Liver (tissue), 9 donors: ENCODE results near the gene MRAS. TPM values are rescaled to one million over a fixed set of nuclear protein-coding genes. Genes with fewer than 3 reads are reported as not detected.

Experiments used
- DNase-seq: peaks from one replicate; pipeline ENCODE4 v3.0.0-alpha.2; 2017; ENCODE audit warnings: low spot score
- H3K27ac ChIP-seq, 2 donors: one replicate each; pipeline ENCODE4 v1.7.0; 2013; ENCODE audit warnings: inconsistent platforms in 2 of 2, low read length in 2 of 2, control low read depth in 1 of 2, low read depth in 1 of 2, mild to moderate bottlenecking in 1 of 2
- H3K27me3 ChIP-seq, 4 donors: one replicate each; pipeline versions ENCODE4 v1.6.1 to v1.7.0; 2013; ENCODE audit warnings: low read length in 3 of 4, inconsistent platforms in 1 of 4, mild to moderate bottlenecking in 1 of 4, moderate library complexity in 1 of 4; ENCODE audit not compliant: control insufficient read depth in 4 of 4, insufficient read depth in 4 of 4
- H3K36me3 ChIP-seq, 4 donors: one replicate each; pipeline versions ENCODE4 v1.6.1 to v1.7.0; 2013; ENCODE audit warnings: low read length in 3 of 4, mild to moderate bottlenecking in 3 of 4, low read depth in 1 of 4, moderate library complexity in 1 of 4; ENCODE audit not compliant: control insufficient read depth in 4 of 4, insufficient read depth in 3 of 4
- H3K4me1 ChIP-seq, 4 donors: one replicate each; pipeline versions ENCODE4 v1.6.1 to v1.7.0; 2013; ENCODE audit warnings: low read length in 3 of 4, mild to moderate bottlenecking in 3 of 4, moderate library complexity in 1 of 4; ENCODE audit not compliant: control insufficient read depth in 4 of 4, insufficient read depth in 4 of 4
- H3K4me3 ChIP-seq, 3 donors: one replicate each; pipeline versions ENCODE4 v1.6.1 to v1.7.0; 2013; ENCODE audit warnings: low read length in 3 of 3, control low read depth in 1 of 3, low read depth in 1 of 3, mild to moderate bottlenecking in 1 of 3
- H3K9ac ChIP-seq, 2 donors: one replicate each; pipeline ENCODE4 v1.7.0; 2013; ENCODE audit warnings: low read length in 2 of 2, mild to moderate bottlenecking in 2 of 2, moderate library complexity in 2 of 2, control low read depth in 1 of 2, low read depth in 1 of 2
- H3K9me3 ChIP-seq, 4 donors: one replicate each; pipeline versions ENCODE4 v1.6.1 to v1.7.0; 2013; ENCODE audit warnings: low read length in 3 of 4; ENCODE audit not compliant: control insufficient read depth in 4 of 4
- EGR1 ChIP-seq, 2 donors: IDR thresholded peaks; 2 replicates each; pipeline ENCODE4 v1.6.1; 2016 to 2018; ENCODE audit warnings: antibody characterized with exemption in 2 of 2, low read depth in 2 of 2
- FOXA1 ChIP-seq: IDR thresholded peaks from 2 replicates; pipeline ENCODE4 v1.6.1; 2016; ENCODE audit warnings: antibody characterized with exemption
- HNF4A ChIP-seq, 2 donors: conservative IDR thresholded peaks; 2 replicates each; pipeline ENCODE4 v1.6.1; 2016; ENCODE audit warnings: antibody characterized with exemption in 2 of 2, mild to moderate bottlenecking in 2 of 2
- JUND ChIP-seq, 2 donors: IDR thresholded peaks; 2 replicates each; pipeline ENCODE4 v1.6.1; 2016; ENCODE audit warnings: antibody characterized with exemption in 2 of 2
- RAD21 ChIP-seq, 2 donors: IDR thresholded peaks; 2 replicates each; pipeline ENCODE4 v1.6.1; 2016; ENCODE audit warnings: antibody characterized with exemption in 2 of 2, mild to moderate bottlenecking in 2 of 2
- RXRA ChIP-seq, 2 donors: IDR thresholded peaks; 2 replicates each; pipeline ENCODE4 v1.6.1; 2017 to 2018; ENCODE audit warnings: antibody characterized with exemption in 2 of 2, mild to moderate bottlenecking in 1 of 2
- SP1 ChIP-seq: IDR thresholded peaks from 2 replicates; pipeline ENCODE4 v1.6.1; 2018; ENCODE audit warnings: antibody characterized with exemption, mild to moderate bottlenecking
- TAF1 ChIP-seq: conservative IDR thresholded peaks from 2 replicates; pipeline ENCODE4 v1.6.1; 2016; ENCODE audit warnings: antibody characterized with exemption, mild to moderate bottlenecking
- WGBS: extraction: QIAGEN DNeasy Blood & Tissue Kit; methylation state at CpG from one replicate; pipeline ENCODE4 v1.1.7; 2013; 5-methylcytosine and 5-hydroxymethylcytosine counted together
- polyA plus RNA-seq, 2 donors: library from polyadenylated mRNA; stranded (reverse) in 1 of 2; unstranded in 1 of 2; fragments of 200-250 nt in 1 of 2; fragments of >200 nt in 1 of 2; fragmentation: Nextera tagmentation in 1 of 2; extraction: Ambion mirVana in 1 of 2; gene quantifications; one replicate each; pipeline versions ENCODE4 v1.2.1 to v1.2.3, GENCODE V29; 2013 to 2015
- total RNA-seq, 2 donors: library from RNA; depleted of rRNA; stranded (reverse); fragments of >200 nt; gene quantifications; one replicate each; pipeline ENCODE4 v1.2.3, GENCODE V29; 2014
- TF ChIP-seq, protein P1 (sequence below): IDR thresholded peaks from 2 replicates; pipeline ENCODE4 v1.6.1; 2016; ENCODE audit warnings: antibody characterized with exemption, mild to moderate bottlenecking
- TF ChIP-seq, protein P2 (sequence below): IDR thresholded peaks from 2 replicates; pipeline ENCODE4 v1.6.1; 2016; ENCODE audit warnings: antibody characterized with exemption
- TF ChIP-seq, protein P3 (sequence below): IDR thresholded peaks from 2 replicates; pipeline ENCODE4 v1.6.1; 2016; ENCODE audit warnings: antibody characterized with exemption
- donor health status: healthy.
- donor health status: healthy.
- donor health status: healthy.
- donor health status: healthy.
- donor health status: healthy.

MRAS gene
- total and polyA plus RNA-seq, 4 donors = 1.6 to 2.6 (median 1.9) TPM

DNA sequence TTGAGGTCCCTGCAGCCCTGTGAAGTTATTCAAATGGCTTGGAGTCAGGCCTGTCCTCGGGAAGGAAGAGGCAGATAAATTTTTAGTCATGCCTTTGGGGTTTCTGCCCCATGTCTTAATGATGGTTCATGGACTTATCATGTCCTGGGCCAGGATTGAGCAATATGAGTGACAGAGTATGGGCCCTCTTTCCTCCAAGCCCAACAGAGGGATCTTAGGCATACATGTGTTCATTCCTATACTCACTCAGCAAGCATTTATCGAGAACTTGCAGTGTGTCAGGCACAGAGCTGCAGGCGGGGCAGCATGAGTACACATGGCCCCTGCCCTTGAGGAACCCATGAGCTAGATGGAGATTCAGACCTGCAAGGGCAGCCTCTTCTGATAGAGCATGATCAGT is 92.2 kb downstream of the MRAS start:
- DNase-seq = no peak
- H3K9me3 ChIP-seq = no peaks in the 10 kb centered on the region
- TF ChIP-seq RXRA (IDR thresholded peaks at IDR 0.05) = no peak
- no peak for TF ChIP-seq HNF4A (conservative IDR thresholded peaks at IDR 0.05)
- no peak for TF ChIP-seq EGR1 (IDR thresholded peaks at IDR 0.05; ENCODE audit: low read depth in 2 of 2)
- TF ChIP-seq, protein P1, sequence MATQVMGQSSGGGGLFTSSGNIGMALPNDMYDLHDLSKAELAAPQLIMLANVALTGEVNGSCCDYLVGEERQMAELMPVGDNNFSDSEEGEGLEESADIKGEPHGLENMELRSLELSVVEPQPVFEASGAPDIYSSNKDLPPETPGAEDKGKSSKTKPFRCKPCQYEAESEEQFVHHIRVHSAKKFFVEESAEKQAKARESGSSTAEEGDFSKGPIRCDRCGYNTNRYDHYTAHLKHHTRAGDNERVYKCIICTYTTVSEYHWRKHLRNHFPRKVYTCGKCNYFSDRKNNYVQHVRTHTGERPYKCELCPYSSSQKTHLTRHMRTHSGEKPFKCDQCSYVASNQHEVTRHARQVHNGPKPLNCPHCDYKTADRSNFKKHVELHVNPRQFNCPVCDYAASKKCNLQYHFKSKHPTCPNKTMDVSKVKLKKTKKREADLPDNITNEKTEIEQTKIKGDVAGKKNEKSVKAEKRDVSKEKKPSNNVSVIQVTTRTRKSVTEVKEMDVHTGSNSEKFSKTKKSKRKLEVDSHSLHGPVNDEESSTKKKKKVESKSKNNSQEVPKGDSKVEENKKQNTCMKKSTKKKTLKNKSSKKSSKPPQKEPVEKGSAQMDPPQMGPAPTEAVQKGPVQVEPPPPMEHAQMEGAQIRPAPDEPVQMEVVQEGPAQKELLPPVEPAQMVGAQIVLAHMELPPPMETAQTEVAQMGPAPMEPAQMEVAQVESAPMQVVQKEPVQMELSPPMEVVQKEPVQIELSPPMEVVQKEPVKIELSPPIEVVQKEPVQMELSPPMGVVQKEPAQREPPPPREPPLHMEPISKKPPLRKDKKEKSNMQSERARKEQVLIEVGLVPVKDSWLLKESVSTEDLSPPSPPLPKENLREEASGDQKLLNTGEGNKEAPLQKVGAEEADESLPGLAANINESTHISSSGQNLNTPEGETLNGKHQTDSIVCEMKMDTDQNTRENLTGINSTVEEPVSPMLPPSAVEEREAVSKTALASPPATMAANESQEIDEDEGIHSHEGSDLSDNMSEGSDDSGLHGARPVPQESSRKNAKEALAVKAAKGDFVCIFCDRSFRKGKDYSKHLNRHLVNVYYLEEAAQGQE = no peak
- TF ChIP-seq, protein P2, sequence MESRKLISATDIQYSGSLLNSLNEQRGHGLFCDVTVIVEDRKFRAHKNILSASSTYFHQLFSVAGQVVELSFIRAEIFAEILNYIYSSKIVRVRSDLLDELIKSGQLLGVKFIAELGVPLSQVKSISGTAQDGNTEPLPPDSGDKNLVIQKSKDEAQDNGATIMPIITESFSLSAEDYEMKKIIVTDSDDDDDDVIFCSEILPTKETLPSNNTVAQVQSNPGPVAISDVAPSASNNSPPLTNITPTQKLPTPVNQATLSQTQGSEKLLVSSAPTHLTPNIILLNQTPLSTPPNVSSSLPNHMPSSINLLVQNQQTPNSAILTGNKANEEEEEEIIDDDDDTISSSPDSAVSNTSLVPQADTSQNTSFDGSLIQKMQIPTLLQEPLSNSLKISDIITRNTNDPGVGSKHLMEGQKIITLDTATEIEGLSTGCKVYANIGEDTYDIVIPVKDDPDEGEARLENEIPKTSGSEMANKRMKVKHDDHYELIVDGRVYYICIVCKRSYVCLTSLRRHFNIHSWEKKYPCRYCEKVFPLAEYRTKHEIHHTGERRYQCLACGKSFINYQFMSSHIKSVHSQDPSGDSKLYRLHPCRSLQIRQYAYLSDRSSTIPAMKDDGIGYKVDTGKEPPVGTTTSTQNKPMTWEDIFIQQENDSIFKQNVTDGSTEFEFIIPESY = no peak
- TF ChIP-seq, protein P3, sequence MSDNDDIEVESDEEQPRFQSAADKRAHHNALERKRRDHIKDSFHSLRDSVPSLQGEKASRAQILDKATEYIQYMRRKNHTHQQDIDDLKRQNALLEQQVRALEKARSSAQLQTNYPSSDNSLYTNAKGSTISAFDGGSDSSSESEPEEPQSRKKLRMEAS = no peak
- no peak for TF ChIP-seq JUND (IDR thresholded peaks at IDR 0.05)
- no peak for TF ChIP-seq TAF1
- TF ChIP-seq FOXA1 = no peak
- TF ChIP-seq RAD21 (IDR thresholded peaks at IDR 0.05) = no peak
- no peaks in the 10 kb centered on the region for H3K36me3 ChIP-seq
- 83% methylated on average over 3 of the region's 3 CpGs for WGBS
- peaks cover 0 to under 1% (median 0%) of the 10 kb centered on the region in 4 donors for H3K4me1 ChIP-seq
- H3K4me3 ChIP-seq = no peak overlapping the region
- no peak overlapping the region for H3K9ac ChIP-seq
- peaks cover 0 to 4% (median 0%) of the 10 kb centered on the region in 4 donors for H3K27me3 ChIP-seq
- no peak overlapping the region for H3K27ac ChIP-seq

- WGBS = 97% methylated on average over 2 of the region's 2 CpGs
- Histone ChIP-seq H3K36me3 (no peaks in the 10 kb centered on the region), H3K9ac (no peak overlapping the region), H3K4me3 (no peak overlapping the region), H3K9me3 (no peaks in the 10 kb centered on the region), H3K27ac (no peak overlapping the region), H3K4me1 (no peaks in the 10 kb centered on the region), H3K27me3 (peaks cover 0 to 4% (median 0%) of the 10 kb centered on the region in 4 donors)
- no peak for DNase-seq
- no peak for TF ChIP-seq SP1
- TF ChIP-seq FOXA1 = no peak
- no peak for TF ChIP-seq RXRA (IDR thresholded peaks at IDR 0.05)
- TF ChIP-seq HNF4A (conservative IDR thresholded peaks at IDR 0.05) = no peak
- TF ChIP-seq EGR1 (IDR thresholded peaks at IDR 0.05; ENCODE audit: low read depth in 2 of 2) = no peak
- TF ChIP-seq, protein P2 = no peak
- TF ChIP-seq, protein P1 = no peak
- TF ChIP-seq TAF1 = no peak
Observed at GRCh38 chr3:138441256-138441655, 92.9 kb downstream of the MRAS start.
